Measurements from ENCODE around the gene FGFR2.

GRCh38 chr10:121454781-121455180 lies 143.5 kb downstream of the FGFR2 start:
- no peak for TF ChIP-seq CTCF (IDR thresholded peaks at IDR 0.05)
- TF ChIP-seq POLR2A (IDR thresholded peaks at IDR 0.05), result no peak

Data from thyroid gland (tissue), 4 donors.